Pancreas (tissue), 10 donors: ENCODE data around the gene ERI3. TPM values are rescaled to one million over a fixed set of nuclear protein-coding genes. Genes with fewer than 3 reads are reported as not detected.
A peak's percentile ranks its signal among the peaks of the same experiment; 100 is the strongest.

Experiments used
- ATAC-seq, 4 donors: fragments of 200-7000 bp; cut with Tn5 transposase; one replicate each; pipeline versions ENCODE4 v1.8.0 to v1.9.1; 2020; ENCODE audit warnings: mild to moderate bottlenecking in 4 of 4, moderate library complexity in 4 of 4
- DNase-seq, 6 donors: peaks; one replicate each; pipeline ENCODE4 v3.0.0-alpha.2; 2020
- FAIRE-seq: peaks from 2 replicates; lab custom pipeline; 2012; peaks lifted over from hg19 to GRCh38; lab: Jason Lieb, UNC
- H3K27ac ChIP-seq, 4 donors: fragments of 200-600 bp; sonication (generic); 1 replicate in 3 of 4; 2 replicates in 1 of 4; pipeline versions ENCODE4 v1.5.0 to v1.8.0; 2020
- H3K27me3 ChIP-seq, 4 donors: fragments of 200-600 bp; one replicate each; pipeline ENCODE4 v1.8.0; 2021
- H3K36me3 ChIP-seq, 3 donors: fragments of 200-600 bp; sonication (generic) in 1 of 3; one replicate each; pipeline versions ENCODE4 v1.5.0 to v1.8.0; 2020 to 2021
- H3K4me1 ChIP-seq, 3 donors: fragments of 200-600 bp; one replicate each; pipeline ENCODE4 v1.8.0; 2021
- H3K4me3 ChIP-seq, 4 donors: fragments of 200-600 bp; sonication (generic) in 2 of 4; one replicate each; pipeline versions ENCODE4 v1.5.0 to v1.8.0; 2020 to 2021
- H3K9me3 ChIP-seq, 4 donors: fragments of 200-600 bp; one replicate each; pipeline ENCODE4 v1.8.0; 2021
- WGBS, 2 donors: extraction: QIAGEN DNeasy Blood & Tissue Kit; methylation state at CpG; one replicate each; pipeline ENCODE4 v1.1.7; 2013; 5-methylcytosine and 5-hydroxymethylcytosine counted together
- intact Hi-C, 3 donors: fragments of 100-400 bp; cut with DNase I; formaldehyde crosslinking; loops; one replicate each; pipeline versions ENCODE4 v1.11.1 to v1.14.2; 2022
- polyA plus RNA-seq, 2 donors: library from polyadenylated mRNA; stranded (reverse); fragments of 200-250 nt; gene quantifications; one replicate each; pipeline ENCODE4 v1.2.3, GENCODE V29; 2013
- total RNA-seq, 6 donors: library from RNA; stranded (reverse); fragmentation: NEBNext Ultra II Directional in 4 of 6; extraction: Animal tissue kit (Norgen Biotek cat#: 25700) in 4 of 6; gene quantifications; one replicate each; pipeline versions ENCODE4 v1.2.1 to v1.2.4, GENCODE V29; 2021 to 2023
- TF ChIP-seq, protein P1 (sequence below), 4 donors: fragments of 200-600 bp; sonication (generic) in 3 of 4; IDR thresholded peaks; one replicate each; pipeline versions ENCODE4 v1.5.0 to v1.8.0; 2021; ENCODE audit warnings: antibody characterized with exemption in 4 of 4
- donor health status: healthy with polysubstance abuse.
- donor health status: DM: no; HTN: no; CAD: no; lungs with moderate emphysema.
- donor health status: DM: no; HTN: no; CAD: no.
- donor health status: control.
- donor health status: control.
- donor health status: Bipolar disorder and iron deficiency.
- donor health status: DM: yes; HTN: yes; CAD: no.
- donor health status: DM: no; HTN: no; CAD: no.
- donor health status: DM: no; HTN: no; CAD: no.
- donor health status: DM: yes; HTN: yes; CAD: no.

Gene ERI3
- total and polyA plus RNA-seq, 8 donors = 18.9 to 33.7 (median 21.8) TPM

DNA sequence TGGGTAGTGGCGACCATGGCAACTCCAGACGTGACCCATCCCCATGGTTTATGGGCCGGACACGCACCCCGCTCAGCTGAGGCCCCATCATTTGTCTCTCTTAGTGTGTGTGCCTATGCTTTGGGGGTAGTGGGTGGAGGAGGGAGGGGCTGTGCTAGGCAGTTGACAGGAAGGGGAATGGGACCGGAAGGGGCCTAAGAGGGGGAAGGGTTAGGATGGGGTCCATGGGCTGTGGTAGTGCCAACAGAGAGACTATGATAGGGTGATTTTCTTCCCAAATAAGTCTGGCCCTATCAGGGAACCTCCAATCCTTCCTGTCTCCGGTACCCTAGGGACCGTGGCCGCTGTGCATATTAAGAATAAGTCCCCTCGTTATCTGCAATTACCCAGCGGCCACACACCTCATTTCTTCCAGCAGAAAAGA is 131.9 kb downstream of the ERI3 start:
- H3K36me3 ChIP-seq = peaks cover 5 to 19% (median 10%) of the 10 kb centered on the region in 3 donors
- H3K4me3 ChIP-seq = no peak overlapping the region
- H3K27me3 ChIP-seq = no peaks in the 10 kb centered on the region
- TF ChIP-seq, protein P1, sequence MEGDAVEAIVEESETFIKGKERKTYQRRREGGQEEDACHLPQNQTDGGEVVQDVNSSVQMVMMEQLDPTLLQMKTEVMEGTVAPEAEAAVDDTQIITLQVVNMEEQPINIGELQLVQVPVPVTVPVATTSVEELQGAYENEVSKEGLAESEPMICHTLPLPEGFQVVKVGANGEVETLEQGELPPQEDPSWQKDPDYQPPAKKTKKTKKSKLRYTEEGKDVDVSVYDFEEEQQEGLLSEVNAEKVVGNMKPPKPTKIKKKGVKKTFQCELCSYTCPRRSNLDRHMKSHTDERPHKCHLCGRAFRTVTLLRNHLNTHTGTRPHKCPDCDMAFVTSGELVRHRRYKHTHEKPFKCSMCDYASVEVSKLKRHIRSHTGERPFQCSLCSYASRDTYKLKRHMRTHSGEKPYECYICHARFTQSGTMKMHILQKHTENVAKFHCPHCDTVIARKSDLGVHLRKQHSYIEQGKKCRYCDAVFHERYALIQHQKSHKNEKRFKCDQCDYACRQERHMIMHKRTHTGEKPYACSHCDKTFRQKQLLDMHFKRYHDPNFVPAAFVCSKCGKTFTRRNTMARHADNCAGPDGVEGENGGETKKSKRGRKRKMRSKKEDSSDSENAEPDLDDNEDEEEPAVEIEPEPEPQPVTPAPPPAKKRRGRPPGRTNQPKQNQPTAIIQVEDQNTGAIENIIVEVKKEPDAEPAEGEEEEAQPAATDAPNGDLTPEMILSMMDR (IDR thresholded peaks at IDR 0.05) = no peak
- ATAC-seq = no peak
- peaks cover 0 to 1% (median 0%) of the 10 kb centered on the region in 3 donors for H3K4me1 ChIP-seq
- 85 to 87% methylated on average over 11 of the region's 11 CpGs for WGBS, 2 donors
- H3K9me3 ChIP-seq = no peaks in the 10 kb centered on the region
- DNase-seq = no peak
- intact Hi-C loops = no loop called here
- no peak overlapping the region for H3K27ac ChIP-seq
- no peak for FAIRE-seq

DNA sequence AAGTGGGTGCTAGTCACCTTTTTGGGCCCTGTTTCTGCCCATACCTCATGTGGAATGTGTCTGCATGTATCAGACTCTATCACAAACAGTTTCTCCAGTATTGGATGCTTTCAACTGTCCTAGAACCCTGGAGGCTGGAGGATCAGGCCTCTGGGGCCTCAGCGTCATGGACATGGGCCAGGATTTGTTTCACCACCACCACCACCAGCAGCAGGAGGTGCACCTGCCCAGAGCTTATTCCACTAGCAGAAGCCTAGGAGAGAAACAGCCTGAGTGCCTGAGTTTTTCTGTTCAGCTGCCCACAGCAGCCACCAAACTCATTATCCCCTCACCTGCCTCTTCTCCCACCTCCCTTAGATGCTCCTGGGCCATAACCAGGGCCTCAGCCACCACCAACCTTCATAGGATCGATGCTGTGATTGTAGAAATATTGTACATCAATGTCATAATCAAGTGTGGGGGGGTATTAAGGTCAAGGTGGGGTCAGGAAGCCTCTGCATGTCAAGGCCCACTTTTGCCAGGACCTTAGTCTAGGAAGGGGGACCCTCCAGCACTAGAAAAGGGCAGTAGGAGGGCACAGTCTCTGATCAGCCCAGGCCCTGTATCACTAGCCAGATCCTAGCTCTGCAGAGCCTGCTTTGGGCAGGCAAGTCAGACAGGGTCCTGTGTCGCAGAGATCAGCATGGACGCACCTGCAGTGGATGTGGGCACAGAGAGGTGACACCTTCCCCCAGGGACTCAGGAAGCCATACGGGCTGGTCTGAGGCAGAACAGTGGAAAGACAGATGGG is 132.5 kb downstream of the ERI3 start:
- WGBS, 2 donors = 69 to 79% methylated on average over 5 of the region's 5 CpGs
- Histone ChIP-seq H3K4me1 (peaks cover 0 to 5% (median 0%) of the 10 kb centered on the region in 3 donors), H3K9me3 (no peaks in the 10 kb centered on the region), H3K27me3 (no peaks in the 10 kb centered on the region), H3K27ac (no peak overlapping the region), H3K4me3 (no peak overlapping the region), H3K36me3 (peaks cover 5 to 19% (median 10%) of the 10 kb centered on the region in 3 donors)
- TF ChIP-seq, protein P1 (IDR thresholded peaks at IDR 0.05) = no peak
- intact Hi-C loops = no loop called here
- no peak for FAIRE-seq
- no peak for ATAC-seq
- peak in 1 of 6 donors; percentile 30 for DNase-seq

DNA sequence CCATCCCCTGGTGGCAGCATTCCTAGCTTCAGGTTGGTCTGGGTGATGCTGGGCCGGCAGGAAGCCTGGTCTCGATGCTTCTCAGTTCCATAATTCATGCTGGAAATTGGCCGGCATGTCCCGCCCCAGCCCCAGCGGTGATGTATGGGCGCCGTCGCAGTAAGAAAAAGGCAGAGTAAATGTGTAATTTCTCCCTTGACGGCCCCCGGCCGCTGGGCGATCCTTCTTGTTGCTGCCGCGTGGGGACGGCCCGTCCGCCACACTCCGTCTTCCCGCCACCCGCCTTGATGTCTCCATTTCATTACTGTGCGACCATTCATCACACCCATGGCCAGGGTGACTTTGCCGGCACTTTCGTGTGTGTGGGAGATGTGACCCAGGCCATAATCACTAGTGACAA is 133.3 kb downstream of the ERI3 start:
- Histone ChIP-seq H3K27ac (no peak overlapping the region), H3K27me3 (no peaks in the 10 kb centered on the region), H3K36me3 (peaks cover 5 to 19% (median 10%) of the 10 kb centered on the region in 3 donors), H3K4me3 (no peak overlapping the region), H3K9me3 (no peaks in the 10 kb centered on the region), H3K4me1 (peaks cover 0 to 5% (median 0%) of the 10 kb centered on the region in 3 donors)
- intact Hi-C loops = no loop called here
- DNase-seq = peak in 1 of 6 donors; percentile 43
- TF ChIP-seq, protein P1 (IDR thresholded peaks at IDR 0.05) = no peak
- WGBS, 2 donors = 88 to 89% methylated on average over 23 of the region's 23 CpGs
- FAIRE-seq = no peak
- no peak for ATAC-seq

DNA sequence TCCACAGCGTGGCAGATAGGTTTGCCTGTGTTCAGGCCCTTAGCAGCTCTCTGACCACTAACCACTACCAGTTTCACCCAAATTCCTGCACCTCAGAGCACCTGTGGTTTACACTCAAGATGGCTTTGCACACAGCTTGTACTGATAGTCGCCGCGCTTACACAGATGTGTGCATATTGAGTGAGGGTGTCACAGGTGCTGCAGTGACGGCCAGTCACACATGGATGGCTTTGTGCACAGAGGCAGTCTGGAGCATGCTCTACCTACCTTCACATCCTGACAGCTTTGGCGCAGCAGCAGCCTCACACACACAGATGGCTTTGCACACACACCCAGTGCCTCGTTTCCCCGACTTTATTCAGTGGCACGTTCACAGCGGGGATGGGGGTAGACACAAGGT is 134.3 kb downstream of the ERI3 start:
- Histone ChIP-seq H3K4me3 (no peak overlapping the region), H3K27ac (no peak overlapping the region), H3K4me1 (peaks cover 0 to 5% (median 0%) of the 10 kb centered on the region in 3 donors), H3K9me3 (no peaks in the 10 kb centered on the region), H3K27me3 (no peaks in the 10 kb centered on the region), H3K36me3 (peaks cover 5 to 19% (median 10%) of the 10 kb centered on the region in 3 donors)
- WGBS, 2 donors = 84 to 86% methylated on average over 9 to 10 of the region's 10 CpGs
- intact Hi-C loops = no loop called here
- ATAC-seq = no peak
- TF ChIP-seq, protein P1 (IDR thresholded peaks at IDR 0.05) = no peak
- no peak for FAIRE-seq
- DNase-seq = no peak
